Fibroblast of skin of right quadriceps (primary cell): ENCODE measurements around the gene MPC2.
A peak's percentile ranks its signal among the peaks of the same experiment; 100 is the strongest.
"Not testable (repeated sequence)": the region's sequence is repeated elsewhere in the genome, so short reads cannot be mapped to it uniquely, and the experiment has no call there.

Experiments
- DNase-seq: peaks from one replicate; pipeline ENCODE4 v3.0.0-alpha.2; 2013

Gene MPC2

GRCh38 chr1:167934426-167935215 lies 2.3 kb downstream of the MPC2 start:
- DNase-seq: peak; percentile 13

GRCh38 chr1:167933788-167934187 lies 3.1 kb downstream of the MPC2 start:
- no peak for DNase-seq

- no peak for DNase-seq
Observed at GRCh38 chr1:167929725-167930124, 7.1 kb downstream of the MPC2 start.

- DNase-seq: not testable (repeated sequence)
Observed at GRCh38 chr1:167928919-167929318, 8.0 kb downstream of the MPC2 start.

GRCh38 chr1:167928457-167928852 lies 8.4 kb downstream of the MPC2 start:
- no peak for DNase-seq

GRCh38 chr1:167927046-167927754 lies 9.7 kb downstream of the MPC2 start:
- DNase-seq: no peak

GRCh38 chr1:167926486-167926997 lies 10.3 kb downstream of the MPC2 start:
- no peak for DNase-seq

GRCh38 chr1:167924543-167925231 lies 12.2 kb downstream of the MPC2 start:
- DNase-seq: no peak

- DNase-seq: no peak
Observed at GRCh38 chr1:167924102-167924501, 12.8 kb downstream of the MPC2 start.

GRCh38 chr1:167923324-167924056 lies 13.4 kb downstream of the MPC2 start:
- no peak for DNase-seq

GRCh38 chr1:167922611-167923074 lies 14.2 kb downstream of the MPC2 start:
- no peak for DNase-seq

- peak; percentile 11 for DNase-seq
Observed at GRCh38 chr1:167922023-167922422, 14.8 kb downstream of the MPC2 start.

- DNase-seq: no peak
Observed at GRCh38 chr1:167916766-167917511, 19.9 kb downstream of the MPC2 start.

GRCh38 chr1:167915569-167915968 lies 21.3 kb downstream of the MPC2 start:
- DNase-seq: no peak

GRCh38 chr1:167913895-167914496 lies 22.9 kb downstream of the MPC2 start, which contains the start of gene ADCY10:
TSS of gene ADCY10 (minus strand) at chr1:167914134. CDS start at chr1:167905140, 8,994 bp downstream.
- no peak for DNase-seq

- no peak for DNase-seq
Observed at GRCh38 chr1:167912294-167912693, 24.6 kb downstream of the MPC2 start.

GRCh38 chr1:167911413-167911812 lies 25.5 kb downstream of the MPC2 start:
- no peak for DNase-seq

GRCh38 chr1:167910530-167910929 lies 26.3 kb downstream of the MPC2 start:
- no peak for DNase-seq

GRCh38 chr1:167909691-167910180 lies 27.1 kb downstream of the MPC2 start:
- DNase-seq: no peak

- no peak for DNase-seq
Observed at GRCh38 chr1:167905671-167906070, 31.2 kb downstream of the MPC2 start.

GRCh38 chr1:167905182-167905581 lies 31.7 kb downstream of the MPC2 start:
- no peak for DNase-seq
